HG03354 (cell line): Measurements from ENCODE around the gene KXD1.
"Not testable (repeated sequence)": the region's sequence is repeated elsewhere in the genome, so short reads cannot be mapped to it uniquely, and the experiment has no call there.

Experiments
- ATAC-seq: cut with Tn5 transposase; IDR thresholded peaks from one replicate; pipeline ENCODE4 v1.9.1; 2021; ENCODE audit warnings: mild to moderate bottlenecking; ENCODE audit not compliant: unreplicated experiment, poor library complexity, severe bottlenecking

Gene KXD1

GRCh38 chr19:18571564-18572344 lies 14.1 kb downstream of the KXD1 start, which contains the start of gene UBA52:
Gene UBA52, plus strand, starts transcription at chr19:18571857. Its CDS starts 1,444 bp downstream, at chr19:18573301.
- peak; percentile 94 for ATAC-seq

- ATAC-seq = no peak
Measured at GRCh38 chr19:18574691-18575291, 17.1 kb downstream of the KXD1 start.

- ATAC-seq = no peak
Measured at GRCh38 chr19:18576383-18576782, 18.7 kb downstream of the KXD1 start.

GRCh38 chr19:18577365-18577914 lies 19.8 kb downstream of the KXD1 start:
- ATAC-seq = no peak

- no peak for ATAC-seq
Measured at GRCh38 chr19:18580311-18580710, 22.6 kb downstream of the KXD1 start.

GRCh38 chr19:18586306-18586705 lies 28.6 kb downstream of the KXD1 start:
- ATAC-seq = no peak

GRCh38 chr19:18587561-18587960 lies 29.9 kb downstream of the KXD1 start:
- ATAC-seq = no peak

- no peak for ATAC-seq
Measured at GRCh38 chr19:18587962-18588610, 30.4 kb downstream of the KXD1 start.

- ATAC-seq = peak; percentile 72
Measured at GRCh38 chr19:18588611-18589379, 31.1 kb downstream of the KXD1 start, which contains the start of gene REX1BD. Gene REX1BD, plus strand, starts transcription at chr19:18588798. Its CDS starts 4 bp downstream, at chr19:18588802.

DNA sequence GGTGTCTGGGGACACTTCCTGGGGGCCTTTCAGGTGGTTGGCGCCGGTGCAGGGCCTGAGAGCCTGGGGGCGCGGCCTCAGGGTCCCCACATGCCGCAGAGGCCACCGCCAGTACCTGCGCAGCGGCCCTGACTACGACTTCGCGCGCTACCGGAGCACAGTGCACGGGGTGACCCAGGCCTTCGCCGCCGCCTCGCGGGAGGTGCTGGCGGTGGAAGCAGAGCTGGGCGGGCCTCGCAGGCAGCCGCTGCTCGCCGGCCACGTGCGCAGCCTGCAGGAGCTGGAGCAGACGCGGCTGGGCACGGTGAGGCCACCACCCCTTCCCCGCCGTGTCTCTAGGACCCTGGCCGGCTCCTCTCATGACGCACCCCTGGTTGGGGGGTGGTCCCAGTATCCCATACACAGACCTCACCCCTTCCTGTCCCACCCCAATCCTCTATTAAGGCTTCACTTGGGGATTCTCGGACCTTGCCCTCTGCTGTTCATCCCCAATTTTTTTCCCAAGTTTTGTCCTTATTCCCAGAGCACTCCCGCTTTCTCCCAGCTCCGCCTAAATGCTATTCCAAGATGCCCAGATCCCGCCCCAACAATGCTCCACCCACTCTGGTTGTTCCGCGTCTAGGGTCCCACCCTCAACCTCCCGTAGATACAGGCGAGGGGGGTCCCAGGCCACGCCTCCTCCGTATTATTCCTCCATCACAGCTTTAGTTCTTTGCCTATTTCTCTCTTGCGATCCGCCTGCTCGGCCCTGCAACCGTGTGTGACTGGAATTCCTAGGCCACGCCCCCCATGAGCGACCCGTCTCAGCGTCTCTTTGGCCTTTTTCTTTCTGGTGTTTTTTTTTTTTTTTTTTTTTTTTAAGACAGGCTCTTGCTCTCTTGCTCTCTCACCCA lies 32.0 kb downstream of the KXD1 start:
- peak; percentile 40 for ATAC-seq

GRCh38 chr19:18590273-18591272 lies 32.9 kb downstream of the KXD1 start:
- ATAC-seq = no peak

DNA sequence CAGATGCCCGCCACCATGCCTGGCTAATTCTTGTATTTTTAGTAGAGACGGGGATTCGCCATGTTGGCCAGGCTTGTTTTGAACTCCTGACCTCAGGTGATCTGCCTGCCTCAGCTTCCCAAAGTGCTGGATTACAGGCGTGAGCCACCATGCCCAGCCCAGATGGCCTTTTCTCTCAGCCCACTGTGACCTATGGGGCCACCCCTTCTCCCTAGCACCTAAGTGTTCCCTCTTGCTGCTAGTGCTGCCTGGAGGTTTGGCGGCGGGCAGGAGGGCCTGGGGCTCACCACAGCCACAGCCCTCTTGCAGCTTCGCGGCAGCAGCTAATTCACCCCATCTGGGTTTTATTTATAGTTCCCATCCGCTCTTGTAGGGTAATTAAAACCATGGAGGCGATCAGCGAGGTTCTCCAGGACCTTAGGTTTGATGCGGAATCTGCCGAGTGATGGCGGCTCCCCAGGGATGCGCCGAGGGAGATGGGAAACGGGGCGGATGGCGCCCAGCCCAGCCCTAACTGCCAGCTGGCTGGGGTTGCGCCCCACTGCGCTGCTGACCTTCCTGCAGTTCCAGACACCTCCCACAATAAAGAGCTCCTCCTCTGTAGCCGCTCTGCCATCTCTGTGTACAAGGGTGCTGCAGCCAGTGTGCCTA lies 34.2 kb downstream of the KXD1 start:
- no peak for ATAC-seq

DNA sequence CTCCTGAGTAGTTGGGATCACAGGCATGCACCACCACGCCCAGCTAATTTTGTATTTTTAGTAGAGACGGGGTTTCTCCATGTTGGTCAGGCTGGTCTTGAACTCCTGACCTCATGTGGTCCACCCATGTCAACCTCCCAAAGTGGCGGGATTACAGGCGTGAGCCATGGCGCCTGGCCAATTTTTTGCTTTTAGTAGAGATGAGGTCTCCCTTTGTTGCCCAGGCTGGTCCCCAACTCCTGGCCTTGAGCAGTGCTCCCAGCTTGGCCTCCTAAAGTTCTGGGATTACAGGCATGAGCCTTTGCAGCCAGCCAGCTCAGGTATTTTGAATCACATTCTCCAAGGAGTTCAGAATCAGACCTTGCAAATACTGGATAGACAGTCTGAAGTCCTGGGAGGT lies 35.1 kb downstream of the KXD1 start:
- ATAC-seq = not testable (repeated sequence)

- no peak for ATAC-seq
Measured at GRCh38 chr19:18593367-18594095, 35.9 kb downstream of the KXD1 start.

DNA sequence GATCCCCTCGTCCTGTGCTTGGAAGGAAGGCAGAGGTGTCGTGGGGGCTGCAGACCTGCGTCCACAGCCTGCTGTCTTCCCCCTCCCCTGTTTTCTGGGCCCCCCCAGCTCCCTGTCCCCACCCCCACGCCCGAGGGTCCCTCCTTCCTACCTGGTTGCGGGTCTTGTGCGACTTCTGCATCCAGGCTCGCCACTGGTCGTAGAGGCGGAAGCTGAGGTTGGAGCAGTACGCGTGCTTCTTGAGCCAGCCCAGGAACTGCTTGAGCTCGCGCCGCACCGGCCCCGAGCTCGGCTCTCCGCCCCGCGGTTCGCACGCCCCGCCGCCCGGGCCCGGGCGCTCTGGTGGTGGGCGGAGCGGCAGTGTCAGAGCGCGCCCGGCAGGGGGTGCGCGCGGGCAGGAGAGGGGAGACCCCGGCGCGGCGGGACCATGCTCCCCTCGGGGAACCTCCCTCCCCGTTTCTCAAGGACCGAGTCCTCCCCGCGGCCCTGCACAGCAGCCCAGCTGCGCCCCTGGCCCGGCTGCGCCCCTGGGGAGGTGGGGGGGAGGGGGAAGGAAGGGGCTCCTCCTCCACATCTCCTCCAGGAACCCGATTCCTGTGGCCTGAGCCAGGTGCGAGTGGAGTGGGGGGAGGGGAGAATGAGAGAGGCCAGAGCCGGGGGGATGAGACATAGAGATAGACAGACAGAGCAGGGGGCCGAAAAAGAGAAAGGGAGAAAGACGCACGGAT lies 36.6 kb downstream of the KXD1 start:
- ATAC-seq = no peak

DNA sequence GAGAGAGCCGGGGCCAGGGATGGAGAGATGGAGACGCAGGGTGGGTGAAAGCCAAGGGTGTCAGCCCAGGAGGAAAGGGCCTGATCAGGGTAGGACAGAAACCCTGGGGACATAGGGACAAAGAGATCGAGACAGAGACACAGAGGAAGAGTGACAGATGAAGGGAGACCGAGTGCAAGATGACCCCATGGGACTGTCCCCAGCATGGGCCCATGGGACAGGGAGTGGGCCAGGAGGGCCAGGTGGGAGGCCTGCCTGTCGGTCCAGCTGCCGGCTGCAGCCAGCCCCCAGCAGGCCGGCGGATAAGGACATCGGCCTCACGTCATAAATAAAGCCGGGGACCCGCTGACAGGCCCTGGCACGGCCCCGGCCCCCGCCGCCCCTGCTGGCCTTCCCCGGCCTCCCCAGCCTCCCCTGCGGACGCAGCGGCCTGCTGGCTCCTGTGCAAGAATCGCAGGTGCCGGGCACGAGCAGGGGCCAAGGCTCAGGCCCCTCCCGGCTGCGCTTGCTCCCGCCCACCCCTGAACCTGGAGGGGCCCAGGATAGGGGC lies 37.2 kb downstream of the KXD1 start:
- ATAC-seq = no peak
